Caco-2 (cell line): ENCODE data around the gene LRRK2. TPM values are rescaled to one million over a fixed set of nuclear protein-coding genes. Genes with fewer than 3 reads are reported as not detected.

Source experiments
- BruUV-seq: library from RNA; stranded (reverse); fragments of 400-500 nt; replicated peaks from 2 replicates; lab custom pipeline; 2021; lab: Mats Ljungman, UMichigan
- CTCF ChIA-PET: fragments of 300-600 bp; sonication (Branson Sonifier 250); formaldehyde crosslinking; loops from one replicate; lab custom pipeline; 2022; ENCODE audit warnings: antibody characterized with exemption; lab: Charles Lee
- POLR2A ChIA-PET: fragments of 300-600 bp; sonication (Branson Sonifier 250); formaldehyde crosslinking; loops from one replicate; lab custom pipeline; 2022; ENCODE audit warnings: antibody characterized with exemption; lab: Charles Lee
- DNase-seq, 2 experiments: peaks; one replicate each; pipeline versions ENCODE4 v3.0.0 to v3.0.0-alpha.2; 2020 to 2022
- H3K27me3 ChIP-seq: replicated peaks from 2 replicates; pipeline ENCODE4 v1.6.0; 2011; ENCODE audit warnings: low read length; ENCODE audit not compliant: control insufficient read depth, insufficient read depth
- H3K36me3 ChIP-seq: 2 replicates; pipeline ENCODE4 v1.5.1; 2011; ENCODE audit warnings: low read length; ENCODE audit not compliant: control insufficient read depth, insufficient read depth
- H3K4me1 ChIP-seq: fragments of 250-450 bp; sonication (Bioruptor Pico); 2 replicates; pipeline ENCODE4 v1.5.1; 2020; ENCODE audit warnings: mild to moderate bottlenecking
- H3K4me3 ChIP-seq: 2 replicates; pipeline ENCODE4 v1.5.1; 2011; ENCODE audit warnings: low read depth, mild to moderate bottlenecking, control low read depth, low read length
- H3K9me3 ChIP-seq: fragments of 250-450 bp; sonication (Bioruptor Pico); 2 replicates; pipeline ENCODE4 v1.5.1; 2020; ENCODE audit warnings: mild to moderate bottlenecking, moderate library complexity
- H3K27ac Mint-ChIP-seq: one replicate; pipeline ENCODE4 v1.8.0; 2022; ENCODE audit warnings: mixed read lengths; ENCODE audit not compliant: unreplicated experiment
- H3K27me3 Mint-ChIP-seq: one replicate; pipeline ENCODE4 v1.8.0; 2022; ENCODE audit warnings: mixed read lengths; ENCODE audit not compliant: insufficient read depth, unreplicated experiment
- H3K36me3 Mint-ChIP-seq: one replicate; pipeline ENCODE4 v1.8.0; 2022; ENCODE audit warnings: mild to moderate bottlenecking, mixed read lengths; ENCODE audit not compliant: insufficient read depth, unreplicated experiment
- H3K4me1 Mint-ChIP-seq: one replicate; pipeline ENCODE4 v1.8.0; 2022; ENCODE audit warnings: low read depth, mixed read lengths; ENCODE audit not compliant: unreplicated experiment
- H3K4me3 Mint-ChIP-seq: one replicate; pipeline ENCODE4 v1.8.0; 2022; ENCODE audit warnings: mild to moderate bottlenecking, moderate library complexity, mixed read lengths; ENCODE audit not compliant: unreplicated experiment
- H3K9me3 Mint-ChIP-seq: one replicate; pipeline ENCODE4 v1.8.0; 2022; ENCODE audit warnings: mixed read lengths; ENCODE audit not compliant: unreplicated experiment
- CTCF ChIP-seq, 2 experiments: fragments of 200-600 bp in 1 of 2; IDR thresholded peaks; 1 replicate in 1 of 2; 2 replicates in 1 of 2; pipeline versions ENCODE4 v1.5.1 to v1.8.0; 2011 to 2022; ENCODE audit warnings: antibody characterized with exemption in 1 of 2, control low read depth in 1 of 2, inconsistent platforms in 1 of 2, low read depth in 1 of 2, low read length in 1 of 2, mild to moderate bottlenecking in 1 of 2, moderate library complexity in 1 of 2; ENCODE audit not compliant: insufficient read depth in 1 of 2, severe bottlenecking in 1 of 2, unreplicated experiment in 1 of 2
- intact Hi-C: fragments of 100-400 bp; cut with micrococcal nuclease; formaldehyde crosslinking; loops from one replicate; pipeline ENCODE4 v1.10.0; 2022; ENCODE audit not compliant: unreplicated experiment
- total RNA-seq: library from RNA; stranded (reverse); gene quantifications from 2 replicates; pipeline ENCODE4 v1.2.3, GENCODE V29; 2022

The LRRK2 gene
- total RNA-seq, 1 experiment from 2014 or later = 0.11 TPM

GRCh38 chr12:40399656-40400055, 174.9 kb downstream of the LRRK2 start:
- no peak for DNase-seq
- Histone ChIP-seq H3K36me3 (no peaks in the 10 kb centered on the region), H3K4me1 (no peaks in the 10 kb centered on the region), H3K9me3 (no peaks in the 10 kb centered on the region), H3K4me3 (no peak overlapping the region), H3K27me3 (no peaks in the 10 kb centered on the region)
- Mint-ChIP-seq H3K27me3 (peaks cover 3% of the 10 kb centered on the region), H3K9me3 (no peaks in the 10 kb centered on the region), H3K4me1 (no peaks in the 10 kb centered on the region), H3K27ac (no peak overlapping the region), H3K36me3 (no peaks in the 10 kb centered on the region), H3K4me3 (no peak overlapping the region)
- BruUV-seq = no TSS peak
- ChIA-PET POLR2A (no interaction called here), CTCF (no interaction called here)
- intact Hi-C loops = no loop called here
- TF ChIP-seq CTCF (IDR thresholded peaks at IDR 0.05; ENCODE audit: insufficient read depth in 1 of 2, low read depth in 1 of 2, low read length in 1 of 2, severe bottlenecking in 1 of 2, unreplicated experiment in 1 of 2) = no peak

GRCh38 chr12:40405419-40405818, 180.6 kb downstream of the LRRK2 start:
- no peak overlapping the region for H3K27ac Mint-ChIP-seq
- ChIA-PET POLR2A (no interaction called here), CTCF (no interaction called here)
- no TSS peak for BruUV-seq
- H3K27me3 ChIP-seq = no peaks in the 10 kb centered on the region
- intact Hi-C loops = no loop called here
- no peak overlapping the region for H3K4me3 ChIP-seq
- no peaks in the 10 kb centered on the region for H3K36me3 ChIP-seq
- H3K9me3 Mint-ChIP-seq = no peaks in the 10 kb centered on the region
- H3K4me1 ChIP-seq = no peaks in the 10 kb centered on the region
- no peaks in the 10 kb centered on the region for H3K4me1 Mint-ChIP-seq
- peaks cover 3% of the 10 kb centered on the region for H3K27me3 Mint-ChIP-seq
- no peaks in the 10 kb centered on the region for H3K36me3 Mint-ChIP-seq
- TF ChIP-seq CTCF (IDR thresholded peaks at IDR 0.05; ENCODE audit: insufficient read depth in 1 of 2, low read depth in 1 of 2, low read length in 1 of 2, severe bottlenecking in 1 of 2, unreplicated experiment in 1 of 2) = no peak
- DNase-seq = no peak
- H3K4me3 Mint-ChIP-seq = no peak overlapping the region
- no peaks in the 10 kb centered on the region for H3K9me3 ChIP-seq

Other genes with a start within 250 kb of the LRRK2 start
- 2.5 and 3.0 TPM in 2 replicates for gene SLC2A13, start 118.9 kb upstream of the LRRK2 start, total RNA-seq